ENCODE data around the gene PMF1.
A peak's percentile ranks its signal among the peaks of the same experiment; 100 is the strongest.

The PMF1 gene

DNA sequence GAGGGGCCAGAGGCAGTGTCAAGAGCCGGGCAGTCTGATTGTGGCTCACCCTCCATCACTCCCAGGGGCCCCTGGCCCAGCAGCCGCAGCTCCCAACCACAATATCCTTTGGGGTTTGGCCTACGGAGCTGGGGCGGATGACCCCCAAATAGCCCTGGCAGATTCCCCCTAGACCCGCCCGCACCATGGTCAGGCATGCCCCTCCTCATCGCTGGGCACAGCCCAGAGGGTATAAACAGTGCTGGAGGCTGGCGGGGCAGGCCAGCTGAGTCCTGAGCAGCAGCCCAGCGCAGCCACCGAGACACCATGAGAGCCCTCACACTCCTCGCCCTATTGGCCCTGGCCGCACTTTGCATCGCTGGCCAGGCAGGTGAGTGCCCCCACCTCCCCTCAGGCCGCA is 29.1 kb downstream of the PMF1 start, which contains the start of gene BGLAP:
TSS of gene BGLAP (plus strand) at position 259 of the 400 bp plus-strand sequence. CDS start at position 307, 48 bp downstream.
- CTCF ChIA-PET: interaction anchor here (1.1 to 1.8 kb wide), 4 partner anchors 9 to 18 kb away, joined by 4 to 7 read pairs (median 4); no protein-coding TSS in a partner anchor
- TF ChIP-seq CTCF (IDR thresholded peaks at IDR 0.05; ENCODE audit: control extremely low read depth, extremely low read depth, low read depth, missing control alignments): no peak
- POLR2A ChIA-PET: interaction anchor here (1.2 kb wide), 1 partner anchor 37 kb away, joined by 4 read pairs; no protein-coding TSS in a partner anchor
- no peak for DNase-seq (ENCODE audit: extremely low spot score)

- no peak for TF ChIP-seq CTCF (IDR thresholded peaks at IDR 0.05; ENCODE audit: control extremely low read depth, extremely low read depth, low read depth, missing control alignments)
- ChIA-PET POLR2A (interaction anchor here (0.6 to 1.2 kb wide), 2 partner anchors 9 to 36 kb away, joined by 4 read pairs; no protein-coding TSS in a partner anchor), CTCF (interaction anchor here (1.7 to 1.8 kb wide), 3 partner anchors 9 to 18 kb away, joined by 4 to 7 read pairs (median 5); no protein-coding TSS in a partner anchor)
- DNase-seq (ENCODE audit: extremely low spot score): no peak
Observed at GRCh38 chr1:156242738-156243137, 29.9 kb downstream of the PMF1 start.

DNA sequence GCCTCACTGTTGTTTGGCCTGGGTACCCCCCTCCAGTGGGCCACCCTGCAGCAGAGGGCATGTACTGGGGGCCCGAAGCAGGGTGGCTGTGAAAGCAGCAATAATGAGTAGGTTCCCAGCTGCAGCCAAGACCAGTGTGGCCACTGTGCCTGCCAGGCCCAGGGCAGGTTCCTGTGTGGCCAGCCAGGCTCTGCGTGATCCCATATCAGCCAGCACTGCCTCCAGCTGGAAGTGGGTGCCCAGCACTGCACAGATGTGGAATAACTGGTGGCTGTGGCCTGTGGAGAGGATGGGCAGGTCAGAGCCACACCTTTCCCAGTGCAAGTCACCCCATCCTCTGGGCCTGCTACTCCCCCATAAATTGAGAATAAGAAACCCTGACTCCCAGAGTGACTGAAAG is 31.3 kb downstream of the PMF1 start:
- ChIA-PET POLR2A (no interaction called here), CTCF (interaction anchor here (4.8 kb wide), 1 partner anchor 19 kb away, joined by 34 read pairs; no protein-coding TSS in a partner anchor)
- TF ChIP-seq CTCF (IDR thresholded peaks at IDR 0.05; ENCODE audit: control extremely low read depth, extremely low read depth, low read depth, missing control alignments): no peak
- DNase-seq (ENCODE audit: extremely low spot score): no peak

DNA sequence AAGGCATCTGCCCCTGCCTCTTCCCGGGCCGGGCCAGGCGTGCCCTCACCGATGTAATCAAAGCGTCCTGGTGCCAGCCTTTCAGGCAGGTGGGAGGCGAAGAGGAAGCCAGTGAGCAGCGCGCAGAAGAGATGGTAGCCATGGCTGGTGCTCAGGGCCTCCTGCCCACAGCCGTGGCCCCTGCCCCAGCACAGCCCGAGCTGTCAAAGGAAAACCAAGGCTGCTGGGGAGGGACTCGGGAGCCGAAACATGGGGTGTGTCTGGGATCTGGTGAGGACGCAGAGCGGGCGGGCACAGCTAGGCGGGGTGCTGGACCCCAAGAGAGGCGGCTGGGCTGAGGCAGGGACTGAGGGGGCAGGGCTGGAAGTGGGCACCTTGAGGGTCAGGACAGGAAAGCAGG is 31.9 kb downstream of the PMF1 start:
- no peak for TF ChIP-seq CTCF (IDR thresholded peaks at IDR 0.05; ENCODE audit: control extremely low read depth, extremely low read depth, low read depth, missing control alignments)
- ChIA-PET POLR2A (no interaction called here), CTCF (interaction anchor here (4.8 kb wide), 1 partner anchor 19 kb away, joined by 34 read pairs; no protein-coding TSS in a partner anchor)
- no peak for DNase-seq (ENCODE audit: extremely low spot score)

GRCh38 chr1:156245451-156246232 is 32.8 kb downstream of the PMF1 start:
- peak; percentile 67 for DNase-seq (ENCODE audit: extremely low spot score)
- ChIA-PET CTCF (interaction anchor here (0.8 to 4.8 kb wide), 13 partner anchors 8 to 140 kb away, joined by 3 to 34 read pairs (median 4); no protein-coding TSS in a partner anchor), POLR2A (interaction anchor here (0.5 kb wide), 1 partner anchor 10 kb away, joined by 7 read pairs; no protein-coding TSS in a partner anchor)
- no peak for TF ChIP-seq CTCF (IDR thresholded peaks at IDR 0.05; ENCODE audit: control extremely low read depth, extremely low read depth, low read depth, missing control alignments)

DNA sequence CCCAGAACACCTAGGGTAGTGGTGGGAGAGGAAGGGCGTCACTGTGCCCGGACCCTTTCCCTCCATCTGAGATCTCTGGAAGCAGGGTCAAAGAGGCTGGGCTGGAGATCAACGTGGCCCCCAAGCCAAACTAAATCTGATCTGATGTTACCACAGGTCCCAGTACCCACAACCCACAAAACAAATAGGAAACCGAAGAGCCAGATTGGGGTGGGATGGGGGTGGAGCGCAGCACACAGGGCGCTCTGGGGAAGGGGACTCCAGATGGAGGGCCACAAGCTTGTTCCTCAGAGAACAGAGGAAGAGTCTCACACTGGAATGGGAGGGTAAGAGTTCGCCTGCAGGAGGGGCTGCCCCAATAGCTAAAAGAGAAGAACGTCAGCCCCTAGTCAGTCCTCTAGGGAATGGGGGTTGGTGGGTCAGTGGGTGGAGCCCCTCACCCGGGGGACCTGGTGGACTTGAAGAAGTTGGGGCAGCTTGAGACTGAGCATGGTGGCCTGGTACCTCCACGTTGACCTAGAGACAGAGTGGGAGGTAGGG is 33.5 kb downstream of the PMF1 start:
- TF ChIP-seq CTCF (IDR thresholded peaks at IDR 0.05; ENCODE audit: control extremely low read depth, extremely low read depth, low read depth, missing control alignments): no peak
- ChIA-PET CTCF (interaction anchor here (0.9 to 4.8 kb wide), 12 partner anchors 9 to 140 kb away, joined by 3 to 34 read pairs (median 4); no protein-coding TSS in a partner anchor), POLR2A (interaction anchor here (0.5 kb wide), 1 partner anchor 11 kb away, joined by 7 read pairs; no protein-coding TSS in a partner anchor)
- no peak for DNase-seq (ENCODE audit: extremely low spot score)

Measured in GM10248 (cell line).